GM12872 (cell line): ENCODE results near the gene EPHA10.

Experiments
- CTCF ChIP-seq: IDR thresholded peaks from 3 replicates; pipeline ENCODE4 v1.5.1; 2011; ENCODE audit warnings: low read depth, mild to moderate bottlenecking, low read length, moderate library complexity; ENCODE audit not compliant: insufficient read depth

Gene EPHA10

GRCh38 chr1:37734629-37735591 is 30.0 kb downstream of the EPHA10 start:
- no peak for TF ChIP-seq CTCF

DNA sequence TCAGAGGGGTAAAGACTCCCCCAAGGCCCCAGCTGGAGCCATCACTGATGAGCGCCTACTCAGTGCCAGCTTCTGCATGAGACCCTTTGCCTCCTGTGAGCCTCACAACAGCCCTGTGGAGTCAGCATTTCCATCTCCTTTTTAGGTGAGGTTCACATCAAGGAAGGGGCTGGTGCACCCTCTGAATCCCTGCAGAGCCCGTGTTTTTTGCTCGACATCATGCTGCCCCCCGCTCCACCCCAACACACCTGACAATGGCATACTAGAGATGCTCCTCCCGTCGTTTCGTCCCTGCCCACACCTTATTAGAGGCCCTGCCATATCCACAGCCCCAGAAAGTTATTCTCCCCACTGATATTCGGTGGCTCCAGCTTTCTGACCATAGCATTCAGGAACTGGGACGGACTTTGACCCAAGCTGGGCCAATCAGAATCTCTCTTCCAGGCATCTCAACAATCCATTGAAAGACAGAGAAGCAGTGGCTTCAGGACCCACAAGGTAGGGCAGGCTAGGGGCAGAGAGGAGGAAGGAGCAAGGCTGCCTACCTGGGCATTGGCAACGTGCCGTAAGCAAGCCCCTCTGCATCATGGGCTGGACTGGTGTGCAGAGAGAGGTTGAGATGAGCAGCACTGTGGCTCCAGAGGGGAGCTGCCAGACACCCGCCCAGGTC is 32.7 kb downstream of the EPHA10 start:
- TF ChIP-seq CTCF: no peak

DNA sequence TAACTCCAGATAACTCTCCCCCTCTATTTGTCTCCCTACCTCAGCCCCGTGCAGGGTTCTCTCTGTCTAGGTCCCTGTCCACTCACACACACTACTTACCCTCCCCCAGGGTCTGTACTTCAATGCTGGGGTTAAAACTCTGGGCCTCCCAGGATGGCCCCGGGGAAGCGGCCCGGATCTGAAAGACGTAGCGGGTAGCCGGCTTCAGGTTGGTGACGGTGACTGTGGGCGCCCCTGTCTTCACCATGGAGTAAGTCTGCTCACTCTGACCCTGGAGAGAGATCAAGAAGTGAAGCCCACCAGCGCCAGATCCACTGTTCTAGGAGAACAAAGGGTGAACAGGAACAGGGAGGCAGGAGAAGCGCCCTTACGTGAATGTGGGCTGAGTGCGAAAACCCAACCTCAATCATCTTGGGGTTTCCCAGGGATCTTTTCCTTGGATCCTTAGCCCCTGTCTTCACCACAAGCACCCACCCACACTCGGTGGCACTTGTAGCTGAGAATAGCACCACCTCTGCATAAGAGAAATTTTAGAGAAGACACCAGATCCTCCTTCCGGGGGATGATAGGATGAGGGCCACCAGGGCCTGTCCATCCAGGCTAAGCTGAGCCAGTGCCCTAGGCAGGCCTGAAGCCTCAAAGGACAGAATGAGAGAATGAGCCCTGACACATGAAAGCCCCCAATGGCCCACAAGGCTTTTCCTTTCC is 33.5 kb downstream of the EPHA10 start:
- no peak for TF ChIP-seq CTCF

- TF ChIP-seq CTCF: no peak
Observed at GRCh38 chr1:37730376-37730775, 34.5 kb downstream of the EPHA10 start.

DNA sequence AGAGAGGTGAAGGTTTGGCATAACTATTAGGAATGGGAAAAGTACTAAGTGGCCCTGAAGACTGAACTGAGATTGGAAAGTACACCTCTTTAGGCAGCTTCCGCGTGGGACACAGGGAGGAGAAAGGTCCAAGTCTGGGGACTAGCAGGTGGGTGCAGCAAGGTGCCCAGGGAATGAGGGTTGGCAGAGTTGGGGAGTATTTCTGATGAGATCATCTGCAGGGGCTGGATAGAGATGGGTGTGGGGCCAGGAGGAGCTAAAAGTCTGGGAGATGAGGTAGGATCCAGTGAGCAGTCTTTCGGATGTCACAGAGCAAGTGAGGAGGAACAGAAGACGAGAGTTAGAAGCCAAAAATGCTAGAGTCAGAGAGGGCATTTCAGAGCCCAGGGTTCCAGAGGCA is 36.5 kb downstream of the EPHA10 start:
- no peak for TF ChIP-seq CTCF

- TF ChIP-seq CTCF: no peak
Observed at GRCh38 chr1:37726751-37727585, 38.0 kb downstream of the EPHA10 start.
